PFSK-1 (cell line): ENCODE data around the gene TMEM200B.

Experiments used
- FOXP2 ChIP-seq: optimal IDR thresholded peaks from 2 replicates; pipeline ENCODE3; 2011; ENCODE audit warnings: borderline replicate concordance, control low read depth, inconsistent platforms; ENCODE audit not compliant: insufficient read depth; ENCODE audit errors: extremely low read length, extremely low read depth
- POLR2AphosphoS5 ChIP-seq: IDR thresholded peaks from 2 replicates; pipeline ENCODE4 v1.6.1; 2012; ENCODE audit warnings: low read depth, mild to moderate bottlenecking, control low read depth, low read length, moderate library complexity
- REST ChIP-seq, 2 experiments: IDR thresholded peaks; 2 replicates each; pipeline versions ENCODE4 v1.6.1 to v1.8.0; 2011 to 2012; ENCODE audit warnings: low read depth in 2 of 2, low read length in 2 of 2, control low read depth in 1 of 2, inconsistent platforms in 1 of 2, mild to moderate bottlenecking in 1 of 2, moderate library complexity in 1 of 2; ENCODE audit not compliant: insufficient read depth in 1 of 2
- SIN3A ChIP-seq: IDR thresholded peaks from 2 replicates; pipeline ENCODE4 v1.6.1; 2012; ENCODE audit warnings: mild to moderate bottlenecking, low read length, moderate library complexity, borderline replicate concordance; ENCODE audit not compliant: insufficient read depth
- TAF1 ChIP-seq: IDR thresholded peaks from 2 replicates; pipeline ENCODE4 v1.6.1; 2012; ENCODE audit warnings: low read length, control low read depth, borderline replicate concordance; ENCODE audit not compliant: insufficient read depth

GRCh38 chr1:29166291-29166878 lies 42.7 kb upstream of the TMEM200B start:
- no peak for TF ChIP-seq REST (IDR thresholded peaks at IDR 0.05; ENCODE audit: insufficient read depth in 1 of 2, low read depth in 2 of 2, low read length in 2 of 2)
- TF ChIP-seq SIN3A, result no peak
- TF ChIP-seq POLR2AphosphoS5, result no peak
- TF ChIP-seq FOXP2, result no peak
- TF ChIP-seq TAF1, result no peak
